ENCODE results near the gene DPP4. TPM values are rescaled to one million over a fixed set of nuclear protein-coding genes. Genes with fewer than 3 reads are reported as not detected.

DPP4 gene
- total RNA-seq, 1 donor from 2014 or later, result 55.9 TPM

DNA sequence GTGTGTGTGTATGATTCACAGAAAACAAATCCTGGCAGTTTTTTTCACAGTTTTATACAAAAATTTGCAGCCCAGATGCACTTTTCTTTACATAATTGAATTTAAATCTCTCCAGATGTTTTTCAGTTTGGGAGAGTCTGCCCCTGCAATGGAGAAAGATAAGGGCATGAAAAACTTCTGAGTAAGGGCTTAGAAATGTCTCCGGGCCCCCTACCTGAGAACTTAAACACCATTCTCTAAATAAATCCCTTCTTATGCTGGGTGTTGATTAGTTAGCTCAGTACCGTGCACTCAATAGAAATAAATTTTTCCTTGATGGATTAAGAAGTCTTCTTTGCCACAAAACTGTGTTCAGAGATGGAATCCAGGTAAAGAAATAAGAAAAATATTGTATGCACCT lies 64.5 kb downstream of the DPP4 start:
- Mint-ChIP-seq H3K9me3 (no peaks in the 10 kb centered on the region), H3K4me1 (ENCODE audit: unreplicated experiment) (peaks cover 11% of the 10 kb centered on the region), H3K27me3 (no peaks in the 10 kb centered on the region), H3K27ac (no peak overlapping the region), H3K4me3 (no peak overlapping the region), H3K36me3 (no peaks in the 10 kb centered on the region)
- no peak for DNase-seq (ENCODE audit: extremely low spot score, unreplicated experiment)
- TF ChIP-seq, protein P1, sequence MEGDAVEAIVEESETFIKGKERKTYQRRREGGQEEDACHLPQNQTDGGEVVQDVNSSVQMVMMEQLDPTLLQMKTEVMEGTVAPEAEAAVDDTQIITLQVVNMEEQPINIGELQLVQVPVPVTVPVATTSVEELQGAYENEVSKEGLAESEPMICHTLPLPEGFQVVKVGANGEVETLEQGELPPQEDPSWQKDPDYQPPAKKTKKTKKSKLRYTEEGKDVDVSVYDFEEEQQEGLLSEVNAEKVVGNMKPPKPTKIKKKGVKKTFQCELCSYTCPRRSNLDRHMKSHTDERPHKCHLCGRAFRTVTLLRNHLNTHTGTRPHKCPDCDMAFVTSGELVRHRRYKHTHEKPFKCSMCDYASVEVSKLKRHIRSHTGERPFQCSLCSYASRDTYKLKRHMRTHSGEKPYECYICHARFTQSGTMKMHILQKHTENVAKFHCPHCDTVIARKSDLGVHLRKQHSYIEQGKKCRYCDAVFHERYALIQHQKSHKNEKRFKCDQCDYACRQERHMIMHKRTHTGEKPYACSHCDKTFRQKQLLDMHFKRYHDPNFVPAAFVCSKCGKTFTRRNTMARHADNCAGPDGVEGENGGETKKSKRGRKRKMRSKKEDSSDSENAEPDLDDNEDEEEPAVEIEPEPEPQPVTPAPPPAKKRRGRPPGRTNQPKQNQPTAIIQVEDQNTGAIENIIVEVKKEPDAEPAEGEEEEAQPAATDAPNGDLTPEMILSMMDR (conservative IDR thresholded peaks at IDR 0.05), result no peak

DNA sequence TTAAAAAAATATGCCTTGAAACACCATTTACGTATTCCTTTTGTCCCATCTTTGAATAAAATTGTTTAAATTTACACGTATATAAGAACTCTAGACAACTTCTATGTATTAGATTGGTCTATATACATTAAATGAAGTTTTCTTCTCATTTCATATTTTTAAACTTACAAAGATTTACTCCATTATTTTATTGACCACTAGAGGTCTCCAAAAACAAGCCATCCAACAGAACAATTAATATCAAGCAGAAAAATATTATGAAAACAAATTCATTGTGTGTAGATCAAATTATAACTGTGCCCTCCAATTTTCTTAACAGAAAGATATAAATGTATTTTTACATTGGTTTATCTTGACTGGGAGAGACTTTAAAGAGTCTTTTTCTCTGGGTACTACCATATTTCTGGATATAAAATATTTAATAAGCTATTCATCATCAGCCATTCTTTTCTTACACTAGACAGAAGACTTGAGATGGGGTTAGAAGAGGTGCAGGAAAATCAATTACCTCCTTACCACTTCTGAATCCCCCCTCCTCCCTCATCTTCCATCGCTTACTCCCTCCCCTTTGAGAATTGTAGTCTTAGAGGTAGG lies 66.5 kb downstream of the DPP4 start:
- Mint-ChIP-seq H3K9me3 (no peaks in the 10 kb centered on the region), H3K4me1 (ENCODE audit: unreplicated experiment) (peaks cover 4% of the 10 kb centered on the region), H3K36me3 (no peaks in the 10 kb centered on the region), H3K4me3 (no peak overlapping the region), H3K27me3 (no peaks in the 10 kb centered on the region), H3K27ac (no peak overlapping the region)
- DNase-seq (ENCODE audit: extremely low spot score, unreplicated experiment), result no peak
- TF ChIP-seq, protein P1 (conservative IDR thresholded peaks at IDR 0.05), result peak; percentile 87

- H3K9me3 Mint-ChIP-seq, result no peaks in the 10 kb centered on the region
- TF ChIP-seq, protein P1 (conservative IDR thresholded peaks at IDR 0.05), result no peak
- H3K36me3 Mint-ChIP-seq, result no peaks in the 10 kb centered on the region
- no peak overlapping the region for H3K27ac Mint-ChIP-seq
- H3K27me3 Mint-ChIP-seq, result no peaks in the 10 kb centered on the region
- H3K4me1 Mint-ChIP-seq (ENCODE audit: unreplicated experiment), result no peaks in the 10 kb centered on the region
- DNase-seq (ENCODE audit: extremely low spot score, unreplicated experiment), result no peak
- H3K4me3 Mint-ChIP-seq, result no peak overlapping the region
Measured at GRCh38 chr2:162006337-162006736, 67.7 kb downstream of the DPP4 start.

GRCh38 chr2:162004031-162004430 lies 70.0 kb downstream of the DPP4 start:
- no peaks in the 10 kb centered on the region for H3K9me3 Mint-ChIP-seq
- no peak overlapping the region for H3K4me3 Mint-ChIP-seq
- H3K4me1 Mint-ChIP-seq (ENCODE audit: unreplicated experiment), result no peaks in the 10 kb centered on the region
- no peak for DNase-seq (ENCODE audit: extremely low spot score, unreplicated experiment)
- no peaks in the 10 kb centered on the region for H3K36me3 Mint-ChIP-seq
- H3K27me3 Mint-ChIP-seq, result no peaks in the 10 kb centered on the region
- no peak overlapping the region for H3K27ac Mint-ChIP-seq
- TF ChIP-seq, protein P1 (conservative IDR thresholded peaks at IDR 0.05), result no peak

GRCh38 chr2:162002623-162003235 lies 71.3 kb downstream of the DPP4 start:
- H3K4me1 Mint-ChIP-seq (ENCODE audit: unreplicated experiment), result peaks cover 6% of the 10 kb centered on the region
- TF ChIP-seq, protein P1 (conservative IDR thresholded peaks at IDR 0.05), result no peak
- no peaks in the 10 kb centered on the region for H3K27me3 Mint-ChIP-seq
- H3K9me3 Mint-ChIP-seq, result no peaks in the 10 kb centered on the region
- no peak overlapping the region for H3K4me3 Mint-ChIP-seq
- no peak for DNase-seq (ENCODE audit: extremely low spot score, unreplicated experiment)
- H3K36me3 Mint-ChIP-seq, result no peaks in the 10 kb centered on the region
- H3K27ac Mint-ChIP-seq, result no peak overlapping the region
